ENCODE measurements around the gene NME7. TPM values are rescaled to one million over a fixed set of nuclear protein-coding genes. Genes with fewer than 3 reads are reported as not detected.
A peak's percentile ranks its signal among the peaks of the same experiment; 100 is the strongest.

NME7 gene
- polyA plus RNA-seq, 1 of the 3 experiments (the other 2 are of a cell fraction), result 13.7 TPM

- no peak for TF ChIP-seq FOSL2 (IDR thresholded peaks at IDR 0.05; ENCODE audit: borderline replicate concordance, low read depth)
- TF ChIP-seq POLR2AphosphoS5 (IDR thresholded peaks at IDR 0.05; ENCODE audit: low read depth, low read length), result no peak
- TF ChIP-seq JUND (IDR thresholded peaks at IDR 0.05), result no peak
- no peak for TF ChIP-seq MXI1 (IDR thresholded peaks at IDR 0.05; ENCODE audit: low read depth, low read length)
- TF ChIP-seq TEAD4 (IDR thresholded peaks at IDR 0.05; ENCODE audit: borderline replicate concordance, insufficient read depth), result no peak
- TF ChIP-seq RXRA (IDR thresholded peaks at IDR 0.05; ENCODE audit: borderline replicate concordance, low read depth), result no peak
- TF ChIP-seq SIN3A (IDR thresholded peaks at IDR 0.05; ENCODE audit: borderline replicate concordance, low read depth, low read length), result no peak
- no peak for TF ChIP-seq EZH2phosphoT487 (IDR thresholded peaks at IDR 0.05; ENCODE audit: borderline replicate concordance, low read depth)
- no peak for TF ChIP-seq REST (IDR thresholded peaks at IDR 0.05; ENCODE audit: low read depth, low read length)
- no peak for TF ChIP-seq PBX3 (IDR thresholded peaks at IDR 0.05)
- TF ChIP-seq GATA2 (CRISPR knock-in tag; IDR thresholded peaks at IDR 0.05), result no peak
- TF ChIP-seq FOXM1 (IDR thresholded peaks at IDR 0.05; ENCODE audit: low read depth), result no peak
- no peak for TF ChIP-seq NFIC (IDR thresholded peaks at IDR 0.05; ENCODE audit: borderline replicate concordance)
- TF ChIP-seq CHD2 (IDR thresholded peaks at IDR 0.05; ENCODE audit: low read length, partially characterized antibody), result no peak
- no peak for TF ChIP-seq ZBTB33 (IDR thresholded peaks at IDR 0.05; ENCODE audit: borderline replicate concordance, low read depth)
- no peak for TF ChIP-seq MEF2A (IDR thresholded peaks at IDR 0.05; ENCODE audit: borderline replicate concordance, low read depth)
- no peak for TF ChIP-seq TCF12 (IDR thresholded peaks at IDR 0.05)
- no peak for TF ChIP-seq ELF1 (IDR thresholded peaks at IDR 0.05)
- no peak for TF ChIP-seq GABPA (IDR thresholded peaks at IDR 0.05; ENCODE audit: low read depth)
- no peak for DNase-seq
- Histone ChIP-seq H3K9me2 (no peaks in the 10 kb centered on the region), H2AFZ (ENCODE audit: low read depth) (0 out of 2 replicates have a peak overlapping the region, but pooled peaks have one; percentile 21), H3K4me2 (no peak overlapping the region), H3F3A (replicated peaks; ENCODE audit: insufficient read depth) (no peaks in the 10 kb centered on the region), H3K4me3 (ENCODE audit: low read depth in 2 of 2, low read length in 1 of 2) (no peak overlapping the region), H3K36me3 (replicated peaks in 1 of 2; ENCODE audit: control insufficient read depth in 1 of 2, insufficient read depth in 2 of 2, low read length in 1 of 2) (no peaks in the 10 kb centered on the region), H3K9ac (no peak overlapping the region), H3K27ac (ENCODE audit: low read depth in 2 of 2, low read length in 1 of 2) (no peak overlapping the region), H3K79me2 (ENCODE audit: insufficient read depth) (no peaks in the 10 kb centered on the region), H4K20me1 (ENCODE audit: insufficient read depth) (no peaks in the 10 kb centered on the region), H3K4me1 (ENCODE audit: control insufficient read depth in 1 of 2, insufficient read depth in 2 of 2, low read depth in 1 of 2, low read length in 1 of 2) (peaks cover 0 to 23% of the 10 kb centered on the region in 2 experiments; a peak in 2 of 4 replicates), H3K9me3 (no peaks in the 10 kb centered on the region), H3K27me3 (ENCODE audit: insufficient read depth) (no peaks in the 10 kb centered on the region)
- POLR2A ChIA-PET, result no interaction called here
- 90% methylated on average over 4 of the region's 4 CpGs for WGBS (ENCODE audit: low lambda C conversion rate)
- CTCF ChIA-PET, result interaction anchor here (0.9 kb wide), 1 partner anchor 257 kb away, joined by 3 read pairs; no protein-coding TSS in a partner anchor
Observed at GRCh38 chr1:169090900-169091311, 276.7 kb downstream of the NME7 start.

All from SK-N-SH (cell line).